Ascending aorta (tissue), 2 donors: ENCODE data around the gene GSTT4. TPM values are rescaled to one million over a fixed set of nuclear protein-coding genes. Genes with fewer than 3 reads are reported as not detected.

Source experiments
- DNase-seq, 2 donors: peaks; one replicate each; pipeline ENCODE4 v3.0.0-alpha.2; 2019; ENCODE audit warnings: low spot score in 2 of 2
- H3K27ac ChIP-seq, 2 donors: fragments of 200-600 bp; sonication (generic); one replicate each; pipeline ENCODE4 v1.5.1; 2016 to 2017; ENCODE audit warnings: mild to moderate bottlenecking in 1 of 2
- H3K27me3 ChIP-seq: fragments of 200-600 bp; sonication (generic); one replicate; pipeline ENCODE4 v1.5.1; 2017
- H3K36me3 ChIP-seq, 2 donors: fragments of 200-600 bp; sonication (generic); one replicate each; pipeline ENCODE4 v1.5.1; 2016
- H3K4me1 ChIP-seq, 2 donors: fragments of 200-600 bp; sonication (generic); one replicate each; pipeline ENCODE4 v1.5.1; 2016 to 2017; ENCODE audit warnings: mild to moderate bottlenecking in 1 of 2
- H3K4me3 ChIP-seq, 2 donors: fragments of 200-600 bp; sonication (generic); one replicate each; pipeline ENCODE4 v1.5.1; 2016 to 2017; ENCODE audit warnings: mild to moderate bottlenecking in 1 of 2
- H3K9me3 ChIP-seq, 2 donors: fragments of 200-600 bp; sonication (generic); one replicate each; pipeline ENCODE4 v1.5.1; 2016
- CTCF ChIP-seq, 3 experiments: fragments of 200-600 bp in 2 of 3; fragments of 450-650 bp in 1 of 3; sonication (generic) in 2 of 3; IDR thresholded peaks; one replicate each; pipeline ENCODE4 v1.5.1; 2016 to 2019; ENCODE audit warnings: antibody characterized with exemption in 3 of 3, mild to moderate bottlenecking in 1 of 3, moderate library complexity in 1 of 3
- intact Hi-C: fragments of 100-400 bp; cut with DNase I; formaldehyde crosslinking; loops from one replicate; pipeline ENCODE4 v1.15.1; 2023
- total RNA-seq: library from RNA; depleted of rRNA; stranded (reverse); fragments of >200 nt; gene quantifications from one replicate; pipeline ENCODE4 v1.1.0, GENCODE V29; 2016

The GSTT4 gene
- total RNA-seq, 1 donor from 2014 or later: not detected

GRCh38 chr22:24039046-24039445, 33.8 kb upstream of the GSTT4 start:
- Histone ChIP-seq H3K4me1 (peaks cover 0 to 5% of the 10 kb centered on the region in 2 donors), H3K27ac (no peak overlapping the region), H3K36me3 (peaks cover 37 to 38% of the 10 kb centered on the region in 2 donors), H3K27me3 (no peaks in the 10 kb centered on the region), H3K4me3 (no peak overlapping the region), H3K9me3 (no peaks in the 10 kb centered on the region)
- DNase-seq: no peak
- no peak for TF ChIP-seq CTCF (IDR thresholded peaks at IDR 0.05)
- intact Hi-C loops: no loop called here

DNA sequence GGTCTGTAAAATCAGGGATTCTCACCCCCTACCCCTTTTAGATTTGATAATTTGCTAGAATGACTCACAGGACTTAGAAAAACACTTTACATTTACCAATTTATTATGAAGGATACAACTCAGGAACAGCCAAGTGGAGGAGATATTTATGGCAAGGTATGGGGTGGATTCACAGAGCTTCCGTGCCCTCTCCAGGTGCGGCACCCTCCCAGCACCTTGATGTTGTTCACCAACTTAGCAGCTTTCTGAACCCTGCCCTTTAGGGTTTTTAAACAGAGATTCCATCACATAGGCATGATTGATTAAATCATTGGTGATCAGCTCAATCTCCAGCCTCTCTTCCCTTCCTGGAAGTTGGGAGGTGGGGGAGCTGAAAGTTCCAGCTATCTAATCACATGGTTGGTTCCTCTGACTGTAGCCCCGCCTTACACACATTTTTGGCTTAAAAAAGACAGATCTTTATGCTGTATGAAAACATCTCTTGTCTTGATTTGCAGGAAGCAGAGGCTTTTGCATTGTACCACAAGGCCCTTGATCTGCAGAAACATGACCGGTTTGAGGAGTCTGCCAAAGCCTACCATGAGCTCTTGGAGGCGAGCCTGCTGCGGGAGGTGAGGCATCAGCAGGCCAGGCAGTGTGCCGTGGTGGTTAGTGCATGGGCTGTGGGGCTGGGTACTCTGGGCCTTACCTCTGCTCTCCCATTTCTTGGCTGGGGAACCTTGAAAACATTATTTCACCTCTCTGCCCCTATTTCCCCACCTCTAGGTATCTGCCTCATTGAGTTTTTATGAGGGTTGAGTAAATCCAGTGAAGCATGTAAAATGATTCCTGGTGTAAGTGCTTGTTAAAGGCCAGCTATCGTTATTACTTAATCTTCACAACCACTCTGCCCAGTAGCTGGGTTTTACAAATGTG, 32.9 kb upstream of the GSTT4 start:
- TF ChIP-seq CTCF (IDR thresholded peaks at IDR 0.05): no peak

GRCh38 chr22:24035296-24035695, 30.0 kb upstream of the GSTT4 start:
- H3K4me1 ChIP-seq: no peaks in the 10 kb centered on the region
- no peaks in the 10 kb centered on the region for H3K9me3 ChIP-seq
- no peak for TF ChIP-seq CTCF (IDR thresholded peaks at IDR 0.05)
- no peak overlapping the region for H3K27ac ChIP-seq
- intact Hi-C loops: no loop called here
- H3K27me3 ChIP-seq: no peaks in the 10 kb centered on the region
- H3K36me3 ChIP-seq: peaks cover 28 to 31% of the 10 kb centered on the region in 2 donors
- H3K4me3 ChIP-seq: no peak overlapping the region
- no peak for DNase-seq

More for the DNA sequence above, 32.9 kb upstream of the GSTT4 start:
- Histone ChIP-seq H3K9me3 (no peaks in the 10 kb centered on the region), H3K4me3 (no peak overlapping the region), H3K36me3 (peaks cover 37 to 38% of the 10 kb centered on the region in 2 donors), H3K4me1 (peaks cover 0 to 2% of the 10 kb centered on the region in 2 donors), H3K27me3 (no peaks in the 10 kb centered on the region), H3K27ac (no peak overlapping the region)
- DNase-seq: no peak
- intact Hi-C loops: no loop called here

DNA sequence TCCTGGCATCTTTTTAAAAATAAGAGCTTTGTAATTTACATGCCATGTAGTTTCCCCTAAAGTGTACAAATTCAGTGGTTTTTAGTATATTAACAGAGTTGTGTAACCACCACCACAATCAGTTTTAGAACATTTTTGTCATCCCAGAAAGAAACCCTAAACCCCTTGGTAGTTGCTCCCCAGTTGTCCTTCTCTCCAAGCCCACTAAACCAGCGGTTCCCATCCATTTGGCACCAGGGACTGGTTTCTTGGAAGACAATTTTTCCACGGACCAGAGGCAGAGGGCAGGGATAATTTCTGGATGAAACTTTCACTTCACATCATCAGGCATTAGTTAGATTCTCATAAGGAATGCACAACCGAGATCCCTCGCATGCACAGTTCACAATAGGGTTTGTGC, 28.5 kb upstream of the GSTT4 start:
- DNase-seq: no peak
- Histone ChIP-seq H3K27ac (no peak overlapping the region), H3K4me1 (no peaks in the 10 kb centered on the region), H3K9me3 (no peaks in the 10 kb centered on the region), H3K27me3 (no peaks in the 10 kb centered on the region), H3K4me3 (no peak overlapping the region), H3K36me3 (peaks cover 15% of the 10 kb centered on the region in 2 donors)
- TF ChIP-seq CTCF (IDR thresholded peaks at IDR 0.05): no peak
- intact Hi-C loops: no loop called here

DNA sequence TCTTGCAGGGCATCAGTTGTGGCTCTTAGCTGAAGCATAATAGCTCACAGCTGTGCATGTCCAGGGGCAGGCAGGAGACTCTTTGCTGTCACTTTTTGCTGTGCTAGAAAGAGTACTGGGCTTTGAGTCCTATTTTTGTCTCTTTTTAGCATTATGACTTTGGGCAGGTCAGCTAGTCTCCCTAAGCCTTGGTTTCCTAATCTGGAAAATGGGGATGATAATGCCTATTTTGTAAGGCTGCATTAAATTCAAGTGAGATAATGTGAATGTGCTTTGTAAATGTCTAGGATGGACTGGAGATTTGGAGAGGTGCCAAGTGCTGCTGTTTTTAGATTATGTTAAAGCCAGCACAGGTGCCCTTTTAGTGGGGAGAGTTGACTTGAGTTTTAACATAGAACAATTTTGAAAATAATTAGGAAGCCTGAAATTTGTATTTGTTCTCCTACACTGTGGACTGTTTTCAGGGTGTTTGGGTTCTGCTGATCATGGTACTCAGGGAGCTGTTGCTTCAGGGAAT, 25.0 kb upstream of the GSTT4 start:
- no peak for TF ChIP-seq CTCF (IDR thresholded peaks at IDR 0.05)
- DNase-seq: no peak
- Histone ChIP-seq H3K4me3 (no peak overlapping the region), H3K9me3 (no peaks in the 10 kb centered on the region), H3K27ac (no peak overlapping the region), H3K36me3 (peaks cover 0 to 3% of the 10 kb centered on the region in 2 donors), H3K27me3 (no peaks in the 10 kb centered on the region), H3K4me1 (no peaks in the 10 kb centered on the region)
- intact Hi-C loops: no loop called here
